Measurements from ENCODE around the gene SAMD7.

GRCh38 chr3:169863458-169863899, 47.9 kb upstream of the SAMD7 start:
- TF ChIP-seq CTCF (IDR thresholded peaks at IDR 0.05) = peak; percentile 86 to 89 (median 87)
- TF ChIP-seq POLR2AphosphoS5 (IDR thresholded peaks at IDR 0.05) = no peak
